Ovary (tissue), 9 donors: Measurements from ENCODE around the gene HP. TPM values are rescaled to one million over a fixed set of nuclear protein-coding genes. Genes with fewer than 3 reads are reported as not detected.
A peak's percentile ranks its signal among the peaks of the same experiment; 100 is the strongest.

Experiments
- DNase-seq, 5 donors: peaks; one replicate each; pipeline ENCODE4 v3.0.0-alpha.2; 2019 to 2020
- H3K27ac ChIP-seq, 2 donors: fragments of 200-600 bp; one replicate each; pipeline versions ENCODE4 v1.5.1 to v1.8.0; 2019 to 2022
- H3K27me3 ChIP-seq: fragments of 200-600 bp; one replicate; pipeline ENCODE4 v1.8.0; 2022
- H3K36me3 ChIP-seq: fragments of 200-600 bp; sonication (generic); one replicate; pipeline ENCODE4 v1.5.1; 2019
- H3K4me1 ChIP-seq: one replicate; pipeline ENCODE4 v1.8.1; 2013; ENCODE audit warnings: mild to moderate bottlenecking, moderate library complexity; ENCODE audit not compliant: insufficient read depth
- H3K4me3 ChIP-seq: fragments of 200-600 bp; sonication (generic); one replicate; pipeline ENCODE4 v1.5.1; 2017
- H3K9me3 ChIP-seq, 2 donors: fragments of 200-600 bp in 1 of 2; sonication (generic) in 1 of 2; one replicate each; pipeline versions ENCODE4 v1.5.1 to v1.8.1; 2013 to 2019; ENCODE audit warnings: mild to moderate bottlenecking in 1 of 2, moderate library complexity in 1 of 2
- EP300 ChIP-seq: sonication (generic); formaldehyde crosslinking; IDR thresholded peaks from one replicate; pipeline ENCODE4 v1.6.1; 2017; ENCODE audit warnings: antibody characterized with exemption
- POLR2A ChIP-seq: fragments of 450-650 bp; IDR thresholded peaks from one replicate; pipeline ENCODE4 v1.6.1; 2017; ENCODE audit warnings: antibody characterized with exemption, mild to moderate bottlenecking, moderate library complexity
- WGBS, 3 donors: extraction: QIAGEN DNeasy Blood & Tissue Kit in 1 of 3; methylation state at CpG; one replicate each; pipeline versions ENCODE4 v1.1.5 to v1.1.7; 2013 to 2017; 5-methylcytosine and 5-hydroxymethylcytosine counted together
- intact Hi-C, 4 donors: fragments of 100-400 bp; cut with DNase I; formaldehyde crosslinking; loops; one replicate each; pipeline versions ENCODE4 v1.11.0 to v1.15.1; 2022 to 2023
- polyA plus RNA-seq, 2 donors: library from polyadenylated mRNA; stranded (reverse); fragments of 200-250 nt in 1 of 2; fragments of 350-450 nt in 1 of 2; fragmentation: Illumina TruSeq in 1 of 2; extraction: RNeasy Lipid Tissue Mini Kit (QIAGEN cat#74804) in 1 of 2; gene quantifications; one replicate each; pipeline ENCODE4 v1.2.3, GENCODE V29; 2013 to 2014
- total RNA-seq, 7 donors: library from RNA; depleted of rRNA in 2 of 7; stranded (reverse); fragments of >200 nt in 2 of 7; fragmentation: NEBNext Ultra II Directional in 3 of 7; extraction: Animal tissue kit (Norgen Biotek cat#: 25700) in 3 of 7; gene quantifications; one replicate each; pipeline versions ENCODE4 v1.1.0 to v1.2.4, GENCODE V29; 2016 to 2023
- TF ChIP-seq, protein P1 (sequence below), 3 donors: fragments of 450-650 bp in 2 of 3; fragments of 200-600 bp in 1 of 3; IDR thresholded peaks; one replicate each; pipeline versions ENCODE4 v1.5.1 to v1.8.0; 2016 to 2022; ENCODE audit warnings: antibody characterized with exemption in 3 of 3, mild to moderate bottlenecking in 1 of 3
- donor health status: DM: no; HTN: no; CAD: no; lungs with moderate emphysema.
- donor health status: DM: no; HTN: no; CAD: no.
- donor health status: Bipolar disorder and iron deficiency.
- donor health status: DM: yes; HTN: yes; CAD: no.
- donor health status: DM: no; HTN: no; CAD: no.
- donor health status: DM: yes; HTN: yes; CAD: no.

Gene HP
- total and polyA plus RNA-seq, 9 donors: 0.66 to 186 (median 23.9) TPM

GRCh38 chr16:72083778-72084404 lies 29.6 kb downstream of the HP start:
- TF ChIP-seq POLR2A: no peak
- TF ChIP-seq, protein P1, sequence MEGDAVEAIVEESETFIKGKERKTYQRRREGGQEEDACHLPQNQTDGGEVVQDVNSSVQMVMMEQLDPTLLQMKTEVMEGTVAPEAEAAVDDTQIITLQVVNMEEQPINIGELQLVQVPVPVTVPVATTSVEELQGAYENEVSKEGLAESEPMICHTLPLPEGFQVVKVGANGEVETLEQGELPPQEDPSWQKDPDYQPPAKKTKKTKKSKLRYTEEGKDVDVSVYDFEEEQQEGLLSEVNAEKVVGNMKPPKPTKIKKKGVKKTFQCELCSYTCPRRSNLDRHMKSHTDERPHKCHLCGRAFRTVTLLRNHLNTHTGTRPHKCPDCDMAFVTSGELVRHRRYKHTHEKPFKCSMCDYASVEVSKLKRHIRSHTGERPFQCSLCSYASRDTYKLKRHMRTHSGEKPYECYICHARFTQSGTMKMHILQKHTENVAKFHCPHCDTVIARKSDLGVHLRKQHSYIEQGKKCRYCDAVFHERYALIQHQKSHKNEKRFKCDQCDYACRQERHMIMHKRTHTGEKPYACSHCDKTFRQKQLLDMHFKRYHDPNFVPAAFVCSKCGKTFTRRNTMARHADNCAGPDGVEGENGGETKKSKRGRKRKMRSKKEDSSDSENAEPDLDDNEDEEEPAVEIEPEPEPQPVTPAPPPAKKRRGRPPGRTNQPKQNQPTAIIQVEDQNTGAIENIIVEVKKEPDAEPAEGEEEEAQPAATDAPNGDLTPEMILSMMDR (IDR thresholded peaks at IDR 0.05): no peak
- TF ChIP-seq EP300: no peak
- WGBS, 3 donors: 48 to 75% (median 58%) methylated on average over 3 of the region's 3 CpGs
- H3K27me3 ChIP-seq: no peaks in the 10 kb centered on the region
- intact Hi-C loops: no loop called here
- H3K27ac ChIP-seq: no peak overlapping the region
- H3K36me3 ChIP-seq: no peaks in the 10 kb centered on the region
- H3K4me1 ChIP-seq: no peaks in the 10 kb centered on the region
- no peaks in the 10 kb centered on the region for H3K9me3 ChIP-seq
- no peak for DNase-seq
- no peak overlapping the region for H3K4me3 ChIP-seq

DNA sequence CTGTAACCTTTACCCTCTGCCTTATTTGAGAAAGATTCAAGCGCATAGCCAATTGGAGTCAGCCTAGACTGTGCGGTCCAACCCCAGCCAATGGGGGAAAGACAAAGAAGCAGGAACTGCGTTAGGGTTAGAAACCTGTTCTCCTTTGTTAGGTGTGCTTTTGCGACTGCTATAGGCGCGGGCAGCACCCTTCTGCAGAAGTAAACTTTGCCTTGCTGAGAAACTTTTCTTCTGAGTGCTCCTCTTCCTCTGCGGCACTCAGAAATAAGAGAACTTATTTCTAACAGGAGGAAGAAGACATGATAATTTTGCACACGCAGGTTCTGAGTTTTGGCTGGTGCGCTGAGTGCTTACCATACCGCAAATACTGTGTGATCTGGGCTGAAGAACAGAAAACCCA lies 30.1 kb downstream of the HP start:
- H3K27me3 ChIP-seq: no peaks in the 10 kb centered on the region
- no peak overlapping the region for H3K4me3 ChIP-seq
- no peaks in the 10 kb centered on the region for H3K36me3 ChIP-seq
- no peak for DNase-seq
- H3K9me3 ChIP-seq: no peaks in the 10 kb centered on the region
- intact Hi-C loops: no loop called here
- no peak overlapping the region for H3K27ac ChIP-seq
- TF ChIP-seq EP300 (no peak), POLR2A (no peak)
- TF ChIP-seq, protein P1 (IDR thresholded peaks at IDR 0.05): no peak
- 93 to 100% (median 99%) methylated on average over 10 of the region's 10 CpGs for WGBS, 3 donors
- no peaks in the 10 kb centered on the region for H3K4me1 ChIP-seq

- no peaks in the 10 kb centered on the region for H3K36me3 ChIP-seq
- no peaks in the 10 kb centered on the region for H3K27me3 ChIP-seq
- H3K4me1 ChIP-seq: no peaks in the 10 kb centered on the region
- no peak overlapping the region for H3K4me3 ChIP-seq
- H3K9me3 ChIP-seq: no peaks in the 10 kb centered on the region
- TF ChIP-seq, protein P1 (IDR thresholded peaks at IDR 0.05): no peak
- TF ChIP-seq EP300 (no peak), POLR2A (no peak)
- no peak overlapping the region for H3K27ac ChIP-seq
- peak in 1 of 5 donors; percentile 58 for DNase-seq
- intact Hi-C loops: no loop called here
- WGBS, 3 donors: 62 to 64% (median 63%) methylated on average over 2 of the region's 2 CpGs
These were observed 30.7 kb downstream of the HP start for GRCh38 chr16:72085002-72085401.

DNA sequence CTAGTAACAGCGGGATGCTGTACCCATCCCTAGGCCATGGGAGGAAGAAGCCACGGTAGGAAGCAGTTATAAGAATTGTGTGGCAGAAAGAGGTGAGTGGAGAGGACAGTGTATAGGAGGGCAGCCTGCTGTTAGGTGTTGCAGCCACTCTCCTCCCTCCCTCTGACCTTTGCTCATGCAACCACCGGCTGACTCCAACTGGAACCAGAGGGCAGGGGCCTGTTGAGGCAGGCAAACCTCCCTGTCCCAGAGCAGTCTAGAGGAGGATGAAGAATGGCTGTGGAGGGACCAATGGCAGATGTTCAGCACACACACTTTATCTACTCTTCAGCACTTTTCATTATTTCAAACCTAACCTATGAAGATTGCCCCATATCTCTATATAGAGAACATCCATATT lies 36.9 kb downstream of the HP start:
- WGBS, 3 donors: 55 to 81% (median 73%) methylated on average over 3 of the region's 3 CpGs
- Histone ChIP-seq H3K27ac (no peak overlapping the region), H3K9me3 (no peaks in the 10 kb centered on the region), H3K27me3 (no peaks in the 10 kb centered on the region), H3K4me1 (peaks cover 6% of the 10 kb centered on the region), H3K4me3 (no peak overlapping the region), H3K36me3 (no peaks in the 10 kb centered on the region)
- intact Hi-C loops: loop anchor here in 1 of 4 donors (10.0 kb wide), 1 partner anchor 76 kb away; no protein-coding TSS in a partner anchor
- DNase-seq: no peak
- TF ChIP-seq EP300: no peak
- no peak for TF ChIP-seq POLR2A
- TF ChIP-seq, protein P1 (IDR thresholded peaks at IDR 0.05): no peak
